Measurements from ENCODE around the gene STK16. TPM values are rescaled to one million over a fixed set of nuclear protein-coding genes. Genes with fewer than 3 reads are reported as not detected.

The STK16 gene
- total RNA-seq, 1 donor from 2014 or later, result 34.2 TPM

DNA sequence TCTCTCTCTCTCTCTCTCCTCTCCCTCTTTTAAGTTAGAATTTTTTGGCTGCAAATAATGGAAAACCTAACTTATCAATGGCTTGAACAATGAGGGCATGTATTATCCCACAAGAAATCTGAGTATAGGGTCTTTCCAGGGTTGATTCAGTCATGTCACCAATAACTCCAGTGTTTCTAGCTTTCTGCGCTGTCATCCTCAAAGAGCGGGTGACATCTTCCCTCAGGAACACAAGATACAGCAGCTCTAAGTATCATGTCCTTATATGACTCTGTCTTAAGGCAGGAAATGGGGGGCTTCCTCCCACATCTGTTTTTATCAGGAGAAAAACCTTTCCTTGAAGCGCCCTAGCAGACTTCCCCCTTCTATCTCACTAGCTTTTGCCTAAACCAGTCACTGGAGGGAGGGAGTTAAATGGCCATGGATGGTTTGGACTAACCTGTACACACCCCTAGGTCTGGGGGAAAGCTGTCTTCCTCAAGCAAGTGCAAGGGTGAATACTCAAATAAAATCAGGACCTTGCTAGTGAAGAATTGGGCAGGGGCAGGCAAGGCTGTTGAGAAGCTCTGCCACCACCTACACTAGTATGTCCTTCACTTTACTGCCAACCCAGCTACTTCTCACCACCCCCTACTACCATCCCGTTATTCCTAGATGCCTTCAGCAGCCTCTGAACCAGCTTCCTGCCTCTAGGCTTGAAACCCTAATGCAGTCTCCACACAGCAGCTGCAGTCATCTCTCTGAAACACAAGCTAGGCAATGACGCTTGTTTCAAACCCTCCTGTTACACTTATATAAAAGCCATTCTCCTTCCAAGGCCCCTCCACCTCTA lies 16.0 kb downstream of the STK16 start:
- no peak for DNase-seq (ENCODE audit: extremely low spot score, unreplicated experiment)
- TF ChIP-seq CTCF (conservative IDR thresholded peaks at IDR 0.05), result no peak
- H3K27me3 Mint-ChIP-seq, result peaks cover 57% of the 10 kb centered on the region

DNA sequence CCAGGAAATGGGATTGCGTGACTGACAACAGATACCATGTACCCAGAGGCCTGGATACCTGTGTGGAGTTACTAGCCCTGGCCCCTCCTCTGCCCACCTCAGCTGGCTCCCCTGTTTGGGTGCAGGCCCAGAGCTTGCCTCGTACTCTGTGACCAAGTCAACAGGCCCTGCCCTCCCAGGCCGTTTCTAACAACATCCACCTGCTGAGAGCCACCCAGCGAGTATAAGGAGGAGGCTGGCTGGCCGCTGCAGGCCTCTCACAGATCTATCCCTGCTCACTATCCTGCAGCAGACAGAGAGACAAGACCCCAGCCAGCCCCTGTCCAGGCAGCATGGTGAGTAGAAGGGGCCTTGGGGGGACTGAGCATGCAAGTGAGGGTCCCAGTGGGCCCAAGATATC lies 21.0 kb downstream of the STK16 start:
- peaks cover 5% of the 10 kb centered on the region for H3K4me1 Mint-ChIP-seq (ENCODE audit: unreplicated experiment)
- no peak overlapping the region for H3K4me3 Mint-ChIP-seq
- H3K9me3 Mint-ChIP-seq, result no peaks in the 10 kb centered on the region
- H3K36me3 Mint-ChIP-seq, result no peaks in the 10 kb centered on the region
- H3K27me3 Mint-ChIP-seq, result peaks cover 45% of the 10 kb centered on the region
- peak overlapping the region; percentile 29 for H3K27ac Mint-ChIP-seq
- no peak for TF ChIP-seq CTCF (conservative IDR thresholded peaks at IDR 0.05)
- DNase-seq (ENCODE audit: extremely low spot score, unreplicated experiment), result no peak

More for the DNA sequence above, 16.0 kb downstream of the STK16 start:
- Mint-ChIP-seq H3K4me3 (no peak overlapping the region), H3K4me1 (ENCODE audit: unreplicated experiment) (no peaks in the 10 kb centered on the region), H3K9me3 (no peaks in the 10 kb centered on the region), H3K36me3 (no peaks in the 10 kb centered on the region), H3K27ac (peak overlapping the region; percentile 9)

DNA sequence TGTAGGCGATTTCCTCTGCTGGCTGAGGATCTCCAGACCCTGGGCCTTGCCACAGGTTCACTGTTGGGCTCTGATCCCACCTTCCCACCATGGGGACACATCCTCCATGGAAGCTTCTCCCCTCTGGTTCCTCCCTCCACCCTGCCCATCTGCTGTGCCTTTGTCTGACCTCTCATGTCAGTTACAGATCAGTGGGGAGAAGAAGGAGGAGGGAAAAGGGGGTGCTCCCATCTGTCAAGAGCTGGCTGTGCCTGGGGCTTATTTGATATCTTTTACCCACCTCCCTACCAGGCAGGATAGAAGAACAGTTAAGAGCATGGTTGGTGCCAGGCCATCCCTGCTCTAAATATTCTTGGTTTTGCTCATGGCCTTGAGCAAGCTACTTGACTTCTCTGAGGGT lies 21.6 kb downstream of the STK16 start:
- H3K36me3 Mint-ChIP-seq, result no peaks in the 10 kb centered on the region
- TF ChIP-seq CTCF (conservative IDR thresholded peaks at IDR 0.05), result no peak
- peaks cover 43% of the 10 kb centered on the region for H3K27me3 Mint-ChIP-seq
- H3K9me3 Mint-ChIP-seq, result no peaks in the 10 kb centered on the region
- no peak overlapping the region for H3K4me3 Mint-ChIP-seq
- peaks cover 5% of the 10 kb centered on the region for H3K4me1 Mint-ChIP-seq (ENCODE audit: unreplicated experiment)
- H3K27ac Mint-ChIP-seq, result no peak overlapping the region
- DNase-seq (ENCODE audit: extremely low spot score, unreplicated experiment), result no peak

- H3K27me3 Mint-ChIP-seq, result peaks cover 40% of the 10 kb centered on the region
- H3K4me1 Mint-ChIP-seq (ENCODE audit: unreplicated experiment), result peaks cover 5% of the 10 kb centered on the region
- no peaks in the 10 kb centered on the region for H3K9me3 Mint-ChIP-seq
- H3K4me3 Mint-ChIP-seq, result no peak overlapping the region
- no peak for TF ChIP-seq CTCF (conservative IDR thresholded peaks at IDR 0.05)
- DNase-seq (ENCODE audit: extremely low spot score, unreplicated experiment), result no peak
- no peaks in the 10 kb centered on the region for H3K36me3 Mint-ChIP-seq
- peak overlapping the region; percentile 83 for H3K27ac Mint-ChIP-seq
These were observed 23.0 kb downstream of the STK16 start for GRCh38 chr2:219268294-219268693.

GRCh38 chr2:219269362-219270054 lies 24.2 kb downstream of the STK16 start:
- no peak for DNase-seq (ENCODE audit: extremely low spot score, unreplicated experiment)
- peak overlapping the region; percentile 11 for H3K27ac Mint-ChIP-seq
- H3K4me3 Mint-ChIP-seq, result no peak overlapping the region
- H3K36me3 Mint-ChIP-seq, result no peaks in the 10 kb centered on the region
- peaks cover 5% of the 10 kb centered on the region for H3K4me1 Mint-ChIP-seq (ENCODE audit: unreplicated experiment)
- peaks cover 40% of the 10 kb centered on the region for H3K27me3 Mint-ChIP-seq
- H3K9me3 Mint-ChIP-seq, result no peaks in the 10 kb centered on the region
- no peak for TF ChIP-seq CTCF (conservative IDR thresholded peaks at IDR 0.05)
